ENCODE measurements around the gene CHRFAM7A.
"Not testable (repeated sequence)": the region's sequence is repeated elsewhere in the genome, so short reads cannot be mapped to it uniquely, and the experiment has no call there.

CHRFAM7A gene

GRCh38 chr15:30321063-30321462, 72.3 kb downstream of the CHRFAM7A start:
- DNase-seq (ENCODE audit: low read depth, low spot score), result not testable (repeated sequence)

DNA sequence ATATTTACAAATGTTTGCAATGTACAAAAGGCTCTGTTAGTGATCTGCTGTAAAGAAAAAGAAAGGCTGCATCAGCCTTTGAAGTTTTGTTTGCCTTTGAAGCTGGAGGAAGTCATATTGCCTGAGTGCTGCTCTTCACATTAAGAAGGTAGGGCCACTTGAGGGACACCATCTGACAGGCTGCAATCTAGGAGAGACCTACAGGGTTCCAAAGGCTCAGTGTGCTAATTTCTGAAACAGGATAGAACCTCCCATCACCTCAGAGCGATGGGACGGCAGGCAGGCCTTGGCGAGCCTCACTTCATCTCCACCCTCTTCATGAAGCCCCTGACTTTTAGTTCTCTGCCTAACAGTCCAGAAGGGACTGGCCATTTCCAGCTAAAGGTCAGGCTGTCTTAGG, 77.6 kb downstream of the CHRFAM7A start:
- DNase-seq (ENCODE audit: low read depth, low spot score), result not testable (repeated sequence)

- DNase-seq (ENCODE audit: low read depth, low spot score), result not testable (repeated sequence)
These were observed 82.8 kb downstream of the CHRFAM7A start for GRCh38 chr15:30310575-30310974.

All from ELF-1 (cell line).